NCI-H2029 (cell line): ENCODE results near the gene GPC5.

Experiments
- DNase-seq: peaks from one replicate; lab custom pipeline; 2025; lab: John Stamatoyannopoulos, UW

The GPC5 gene

GRCh38 chr13:91537376-91537775 lies 139.0 kb downstream of the GPC5 start:
- no peak for DNase-seq

GRCh38 chr13:91539286-91540157 lies 141.1 kb downstream of the GPC5 start:
- no peak for DNase-seq

GRCh38 chr13:91540158-91540736 lies 141.8 kb downstream of the GPC5 start:
- no peak for DNase-seq

- DNase-seq: no peak
Observed at GRCh38 chr13:91544723-91545122, 146.3 kb downstream of the GPC5 start.

GRCh38 chr13:91546900-91547299 lies 148.5 kb downstream of the GPC5 start:
- no peak for DNase-seq

- no peak for DNase-seq
Observed at GRCh38 chr13:91553584-91553983, 155.2 kb downstream of the GPC5 start.

GRCh38 chr13:91554101-91554500 lies 155.7 kb downstream of the GPC5 start:
- DNase-seq: no peak

- no peak for DNase-seq
Observed at GRCh38 chr13:91557328-91558090, 159.1 kb downstream of the GPC5 start.

- no peak for DNase-seq
Observed at GRCh38 chr13:91563799-91564198, 165.4 kb downstream of the GPC5 start.

- no peak for DNase-seq
Observed at GRCh38 chr13:91564396-91564795, 166.0 kb downstream of the GPC5 start.

- no peak for DNase-seq
Observed at GRCh38 chr13:91565296-91565695, 166.9 kb downstream of the GPC5 start.

- no peak for DNase-seq
Observed at GRCh38 chr13:91567485-91568207, 169.2 kb downstream of the GPC5 start.

- DNase-seq: no peak
Observed at GRCh38 chr13:91571681-91572080, 173.3 kb downstream of the GPC5 start.

GRCh38 chr13:91572439-91572838 lies 174.0 kb downstream of the GPC5 start:
- DNase-seq: no peak

GRCh38 chr13:91572944-91573598 lies 174.7 kb downstream of the GPC5 start:
- no peak for DNase-seq

- no peak for DNase-seq
Observed at GRCh38 chr13:91574766-91575165, 176.3 kb downstream of the GPC5 start.

GRCh38 chr13:91576590-91576989 lies 178.2 kb downstream of the GPC5 start:
- no peak for DNase-seq

GRCh38 chr13:91579320-91579719 lies 180.9 kb downstream of the GPC5 start:
- no peak for DNase-seq

GRCh38 chr13:91580749-91581148 lies 182.3 kb downstream of the GPC5 start:
- no peak for DNase-seq

- no peak for DNase-seq
Observed at GRCh38 chr13:91586609-91587008, 188.2 kb downstream of the GPC5 start.

- DNase-seq: no peak
Observed at GRCh38 chr13:91588541-91588940, 190.1 kb downstream of the GPC5 start.
